ENCODE measurements around the gene DDX25. TPM values are rescaled to one million over a fixed set of nuclear protein-coding genes. Genes with fewer than 3 reads are reported as not detected.

The DDX25 gene
- total RNA-seq, 1 experiment from 2014 or later = 0.37 TPM

DNA sequence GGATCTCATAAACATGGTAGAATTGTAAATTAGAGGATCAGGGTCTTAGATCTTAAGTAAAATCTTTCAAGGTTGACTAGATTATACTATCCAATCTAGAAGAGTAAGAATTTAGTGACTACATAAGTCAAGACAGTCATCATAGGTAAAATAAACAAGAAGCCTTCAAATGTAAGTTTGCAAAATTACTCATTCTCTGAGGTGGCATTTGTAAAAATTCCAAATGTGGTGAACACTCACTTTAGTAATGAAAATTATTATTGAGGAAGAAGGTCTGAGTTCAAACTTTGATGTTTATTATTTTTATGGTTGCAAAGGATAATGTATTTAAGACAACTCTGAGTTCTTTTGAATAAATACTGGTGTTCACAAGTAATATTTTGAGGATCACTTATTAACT lies 12.2 kb upstream of the DDX25 start:
- TF ChIP-seq POLR2AphosphoS5 (IDR thresholded peaks at IDR 0.05; ENCODE audit: low read depth, low read length) = no peak
- TF ChIP-seq CBX3 (IDR thresholded peaks at IDR 0.05; ENCODE audit: low read depth) = no peak
- TF ChIP-seq CEBPB (IDR thresholded peaks at IDR 0.05; ENCODE audit: low read depth) = no peak
- no peak for TF ChIP-seq ZNF274 (IDR thresholded peaks at IDR 0.05; ENCODE audit: low read depth, low read length)
- no peak for TF ChIP-seq SP1 (IDR thresholded peaks at IDR 0.05; ENCODE audit: low read depth)
- no peak for TF ChIP-seq POLR2A (IDR thresholded peaks at IDR 0.05; ENCODE audit: borderline replicate concordance, extremely low read depth, insufficient read depth, insufficient read length)
- no peak for TF ChIP-seq EZH2 (IDR thresholded peaks at IDR 0.05)
- TF ChIP-seq SRF (IDR thresholded peaks at IDR 0.05; ENCODE audit: low read depth) = no peak
- TF ChIP-seq REST (IDR thresholded peaks at IDR 0.05; ENCODE audit: low read depth) = no peak
- TF ChIP-seq TCF7L2 (IDR thresholded peaks at IDR 0.05; ENCODE audit: borderline replicate concordance, extremely low read depth, insufficient read depth, insufficient read length) = no peak
- TF ChIP-seq MAX (IDR thresholded peaks at IDR 0.05) = no peak
- TF ChIP-seq ATF3 (IDR thresholded peaks at IDR 0.05) = no peak
- no peak for TF ChIP-seq ZFX (IDR thresholded peaks at IDR 0.05)
- no peak for TF ChIP-seq YY1 (IDR thresholded peaks at IDR 0.05; ENCODE audit: extremely low read depth, insufficient replicate concordance, low read depth, low read length)
- Histone ChIP-seq H3K4me2 (ENCODE audit: low read length) (no peak overlapping the region), H3K36me3 (ENCODE audit: control insufficient read depth in 1 of 2, insufficient read depth in 2 of 2, low read length in 2 of 2) (peaks cover 24 to 36% of the 10 kb centered on the region in 2 experiments; a peak in 3 of 4 replicates), H3K27me3 (ENCODE audit: insufficient read depth, low read length) (no peaks in the 10 kb centered on the region), H3K4me3 (replicated peaks in 1 of 2; ENCODE audit: low read depth in 1 of 2, low read length in 2 of 2) (no peak overlapping the region), H3K9me3 (ENCODE audit: control insufficient read depth in 1 of 2, insufficient read depth in 1 of 2, low read depth in 1 of 2, low read length in 2 of 2) (no peaks in the 10 kb centered on the region), H3K9ac (ENCODE audit: low read length) (no peak overlapping the region), H2AFZ (ENCODE audit: low read depth, low read length, poor library complexity, severe bottlenecking) (no peak overlapping the region), H3K79me2 (ENCODE audit: insufficient read depth, low read length) (peaks cover 92% of the 10 kb centered on the region), H4K20me1 (ENCODE audit: insufficient read depth) (peaks cover 3% of the 10 kb centered on the region; the same call in 1 of the 2 replicates), H3K27ac (ENCODE audit: low read depth, low read length) (no peak overlapping the region), H3K4me1 (ENCODE audit: control insufficient read depth in 1 of 2, insufficient read depth in 2 of 2, low read length in 2 of 2) (peaks cover 1 to 19% of the 10 kb centered on the region in 2 experiments; a peak in 3 of 4 replicates), H3K9me2 (ENCODE audit: insufficient read depth) (no peaks in the 10 kb centered on the region)
- no TSS peak for BruUV-seq (replicated peaks)
- CTCF ChIA-PET = no interaction called here
- POLR2A ChIA-PET = no interaction called here
- no peak for ATAC-seq
- DNase-seq (ENCODE audit: low read depth, low spot score) = no peak
- RAD21 ChIA-PET (ENCODE audit: low non-redundant PET in 1 of 2, low total read pairs in 2 of 2, uncharacterized antibody in 2 of 2, unreplicated experiment in 2 of 2) = no interaction called here
- intact Hi-C loops (cut with micrococcal nuclease) = no loop called here
